Germinal center (tissue), 1 donor: ENCODE measurements around the gene KRT12.

ENCODE experiments used
- DNase-seq: peaks from one replicate; pipeline ENCODE4 v3.0.0; 2012; ENCODE audit warnings: mixed read lengths, low spot score

The KRT12 gene

DNA sequence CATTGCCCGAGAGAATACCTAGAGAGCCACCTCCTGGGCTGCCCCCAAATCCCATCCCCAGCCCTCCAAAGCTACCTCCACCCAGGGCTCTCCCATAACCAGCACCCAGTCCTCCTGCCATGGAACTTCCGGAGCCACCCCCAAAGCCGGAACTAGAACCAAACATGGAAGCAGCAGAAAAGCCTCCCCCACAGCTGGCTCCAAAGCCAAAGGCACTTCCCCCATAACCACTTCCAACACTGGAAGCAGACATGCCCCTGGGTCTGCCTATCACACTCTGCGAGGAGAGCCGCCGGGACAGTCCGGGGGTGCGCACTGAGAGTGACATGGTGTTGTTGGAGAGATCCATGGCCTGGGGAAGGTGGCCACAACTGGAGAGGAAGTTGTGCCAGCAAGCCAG lies at the start of gene KRT12:
Gene KRT12, minus strand, starts transcription at position 386 of the 400 bp plus-strand sequence. Its CDS starts 37 bp downstream, at position 349.
- DNase-seq: no peak

GRCh38 chr17:40916366-40916765 lies 49.3 kb upstream of the KRT12 start:
- DNase-seq: no peak

GRCh38 chr17:40915721-40916256 lies 48.8 kb upstream of the KRT12 start:
- DNase-seq: no peak

- DNase-seq: no peak
These were observed 48.2 kb upstream of the KRT12 start for GRCh38 chr17:40915199-40915661.

DNA sequence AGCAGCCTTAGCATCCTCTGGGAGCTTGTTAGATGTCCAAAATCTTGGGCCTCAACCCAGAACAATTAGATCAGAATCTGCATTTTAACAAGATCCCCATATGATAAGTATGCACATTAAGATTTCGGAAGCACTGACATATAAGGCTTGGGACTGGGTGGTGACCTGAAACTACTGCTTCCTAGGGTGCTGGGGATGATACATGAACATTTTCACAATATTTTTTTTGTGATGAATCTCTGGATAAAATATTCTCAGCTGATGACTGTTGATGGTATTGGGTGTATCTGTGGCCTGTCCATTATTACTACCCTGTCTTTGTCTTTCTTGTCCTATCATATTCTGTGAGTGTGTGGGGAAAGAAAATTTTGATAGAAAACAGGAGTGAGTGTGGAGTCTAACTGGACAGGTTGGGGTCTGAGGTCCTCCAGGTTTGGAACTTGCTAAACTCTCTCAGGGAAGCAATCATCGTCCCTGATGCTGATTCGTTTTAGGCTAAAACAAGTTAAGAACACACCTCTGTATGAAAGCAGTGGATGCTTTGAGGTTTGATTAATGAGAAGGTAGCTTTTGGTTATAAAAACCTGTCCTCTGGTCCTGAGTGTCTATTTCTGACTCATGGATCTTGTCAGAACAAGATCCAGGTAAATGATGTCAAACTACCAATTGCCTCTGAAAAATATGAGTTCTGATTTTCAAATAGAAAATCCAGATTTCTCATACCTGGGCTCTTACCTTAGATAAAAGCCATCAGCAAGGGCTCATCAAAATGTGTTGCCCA lies 47.2 kb upstream of the KRT12 start:
- no peak for DNase-seq

GRCh38 chr17:40912486-40913210 lies 45.6 kb upstream of the KRT12 start:
- no peak for DNase-seq

GRCh38 chr17:40910441-40910841 lies 43.4 kb upstream of the KRT12 start:
- no peak for DNase-seq

- no peak for DNase-seq
These were observed 42.7 kb upstream of the KRT12 start for GRCh38 chr17:40909755-40910154.

DNA sequence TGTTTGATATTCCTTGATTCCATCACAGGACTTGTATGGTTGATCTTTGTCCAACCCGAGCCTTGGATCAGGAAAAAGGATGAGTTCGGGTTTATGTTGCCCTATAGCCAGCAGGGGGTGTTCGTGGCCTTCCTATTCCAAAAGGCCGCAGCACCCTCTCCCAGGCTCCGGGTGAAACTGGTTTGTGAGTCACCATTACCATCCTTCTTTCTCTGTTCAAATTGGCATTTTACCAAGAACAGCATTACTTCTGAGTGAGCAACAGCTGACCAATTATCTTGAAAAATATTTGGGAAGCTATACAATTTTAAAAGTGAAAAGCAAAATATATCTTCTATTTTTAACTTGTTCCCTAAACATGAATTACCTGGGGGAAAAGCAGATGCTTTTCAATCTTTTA lies 42.3 kb upstream of the KRT12 start:
- peak; percentile 63 for DNase-seq

GRCh38 chr17:40906613-40907012 lies 39.6 kb upstream of the KRT12 start:
- no peak for DNase-seq

DNA sequence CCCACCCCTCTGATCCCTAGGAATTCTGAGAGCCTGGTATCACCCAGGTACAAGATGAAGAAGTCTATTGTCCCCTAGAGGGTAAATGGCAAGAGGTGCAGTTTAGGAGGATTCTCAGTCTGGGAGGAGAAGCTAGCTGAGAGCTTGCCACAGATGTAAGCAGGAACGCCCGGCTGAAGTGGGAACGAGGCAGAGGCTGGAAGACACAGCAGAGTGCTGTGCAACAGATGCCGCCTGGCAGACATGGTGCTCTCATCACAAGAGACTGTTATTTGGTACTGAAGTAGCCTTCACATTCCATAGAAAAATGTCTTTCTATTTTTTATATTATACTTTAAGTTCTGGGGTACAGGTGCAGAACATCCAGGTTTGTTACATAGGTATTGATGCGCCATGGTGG lies 38.3 kb upstream of the KRT12 start:
- no peak for DNase-seq

DNA sequence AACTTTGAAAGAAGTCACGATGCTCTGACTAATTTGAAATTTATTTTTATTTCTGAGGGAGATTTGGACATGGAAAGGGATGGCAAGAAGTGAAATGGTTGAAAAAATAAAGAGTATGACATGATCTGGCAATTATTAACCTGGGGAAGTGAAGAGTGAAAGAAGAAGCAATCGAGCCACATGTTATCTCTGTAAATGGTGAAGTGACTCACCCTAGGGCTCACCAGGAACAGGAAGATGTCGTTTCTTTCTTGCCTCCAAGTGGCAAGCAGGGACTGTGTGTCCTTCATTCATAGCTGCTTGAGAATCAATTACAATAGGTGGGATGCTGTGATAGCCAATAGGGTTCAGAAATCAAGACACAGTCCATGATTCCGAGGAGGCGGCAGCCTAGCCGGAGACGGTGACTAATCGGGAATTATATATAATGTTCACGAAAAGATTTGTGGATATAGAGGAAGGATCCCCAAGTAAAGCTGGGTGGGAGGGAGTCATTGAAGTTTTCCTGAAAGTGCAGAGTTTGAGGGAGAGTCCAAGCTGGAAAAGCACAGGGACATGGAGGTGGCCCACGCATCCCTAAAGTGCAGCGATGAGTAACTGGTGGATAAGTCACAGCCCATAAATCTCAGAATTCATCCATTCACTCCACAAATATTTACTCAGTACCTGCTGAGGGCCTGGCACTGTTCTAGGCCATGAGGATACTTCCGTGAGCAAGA lies 36.3 kb upstream of the KRT12 start:
- DNase-seq: no peak

- DNase-seq: no peak
These were observed 35.5 kb upstream of the KRT12 start for GRCh38 chr17:40902498-40902897.

DNA sequence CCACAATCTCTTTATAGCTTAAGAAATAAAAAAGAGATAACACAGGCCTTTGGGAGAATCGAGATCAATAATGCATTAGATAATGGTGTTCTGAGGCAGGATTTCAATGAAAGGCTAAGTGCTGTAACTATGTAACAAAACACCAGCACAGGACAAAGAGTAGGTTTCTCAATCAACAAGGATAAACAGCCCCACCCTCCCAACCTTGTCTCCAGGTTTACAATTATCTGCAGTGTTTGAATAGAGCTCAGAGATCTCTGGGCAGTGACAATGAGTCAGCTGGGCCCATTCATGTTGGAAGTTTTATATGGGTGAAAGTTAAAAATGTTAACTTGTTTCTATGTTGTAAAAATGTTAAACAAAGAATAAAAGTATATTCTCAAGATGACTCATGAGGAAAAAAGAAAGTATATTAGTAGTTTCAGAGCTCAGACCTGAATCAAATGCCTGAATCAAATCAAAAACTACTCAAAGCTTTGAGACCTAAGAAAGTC lies 35.0 kb upstream of the KRT12 start:
- DNase-seq: no peak

- no peak for DNase-seq
These were observed 33.9 kb upstream of the KRT12 start for GRCh38 chr17:40900809-40901356.

DNA sequence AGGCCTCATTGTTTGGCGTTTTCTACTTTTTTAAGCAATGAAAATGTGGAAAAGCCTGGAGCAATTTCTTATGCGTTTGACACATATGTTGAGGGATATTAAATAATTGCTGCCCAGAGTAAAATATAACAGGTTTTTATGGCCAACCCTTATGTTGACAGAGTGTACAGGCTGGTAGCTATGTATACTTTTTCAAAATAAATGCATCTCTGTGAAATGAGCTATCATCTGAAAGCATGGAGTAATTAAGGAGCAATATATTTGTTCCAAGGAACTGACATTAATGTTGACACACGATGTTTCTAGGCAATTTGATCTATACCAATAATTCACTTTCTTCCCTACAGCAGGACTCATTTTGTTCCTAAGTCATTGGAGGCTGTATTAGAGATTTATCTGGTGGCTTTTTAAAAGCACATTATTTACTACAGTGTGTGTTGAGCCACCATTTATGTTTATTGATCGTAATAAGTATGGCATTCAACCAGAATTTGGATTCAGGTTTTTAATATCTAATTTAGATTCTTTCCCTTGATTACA lies 30.0 kb upstream of the KRT12 start:
- DNase-seq: no peak

- no peak for DNase-seq
These were observed 28.2 kb upstream of the KRT12 start for GRCh38 chr17:40895106-40895730.

DNA sequence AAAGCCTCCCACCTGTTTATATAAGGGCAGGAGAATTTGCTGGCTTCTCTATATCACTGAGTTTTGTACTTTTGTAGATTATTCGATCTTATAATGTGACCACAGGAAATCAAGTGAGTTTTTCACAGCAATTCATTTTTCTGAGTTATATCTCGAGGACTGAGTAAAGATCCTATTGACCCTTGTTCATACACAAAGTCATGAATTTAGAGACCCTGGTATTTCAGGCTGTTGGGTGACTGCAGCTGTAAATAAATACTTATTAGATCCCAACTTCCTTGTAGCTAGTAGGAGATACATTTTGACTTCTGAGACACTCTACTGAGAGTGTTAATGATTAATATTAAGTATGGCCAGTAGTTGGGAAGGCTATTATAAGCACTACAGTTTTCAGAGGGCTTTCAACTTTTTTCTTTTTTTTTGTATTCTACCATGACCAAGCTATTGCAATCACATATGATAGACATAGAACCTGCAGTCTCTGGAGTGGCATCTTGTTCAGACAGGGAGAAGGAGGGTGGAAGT lies 21.2 kb upstream of the KRT12 start:
- no peak for DNase-seq

DNA sequence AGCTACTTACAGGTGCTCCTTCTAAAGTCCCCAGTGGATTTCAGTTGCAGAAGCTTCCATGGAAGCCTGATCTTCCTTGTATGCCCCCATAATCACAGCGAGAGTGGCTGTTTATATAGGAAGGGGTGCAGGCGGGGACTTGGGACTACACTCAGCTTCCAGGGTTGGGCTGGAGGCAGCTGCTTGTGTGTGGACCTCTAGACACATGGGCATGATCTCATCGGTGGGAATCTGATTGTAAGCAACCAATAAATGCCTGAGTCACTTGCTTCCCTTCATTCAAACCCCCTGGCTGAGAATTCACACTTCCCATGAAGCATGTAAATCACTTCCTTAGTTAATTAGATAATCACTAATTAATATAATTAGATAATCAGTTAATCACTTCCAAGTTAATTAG lies 19.1 kb upstream of the KRT12 start:
- DNase-seq: no peak

- no peak for DNase-seq
These were observed 17.9 kb upstream of the KRT12 start, which contains the start of gene KRT20 for GRCh38 chr17:40884708-40885512. TSS of gene KRT20 (minus strand) at chr17:40885242. CDS start at chr17:40885185, 57 bp downstream.
